Erythroblast (primary cell): ENCODE results near the gene RNASE4.
"Not testable (repeated sequence)": the region's sequence is repeated elsewhere in the genome, so short reads cannot be mapped to it uniquely, and the experiment has no call there.

Source experiments
- DNase-seq, 2 experiments: peaks; one replicate each; lab custom pipeline; 2025; lab: John Stamatoyannopoulos, UW
- GATA1 ChIP-seq: IDR thresholded peaks from 2 replicates; pipeline ENCODE4 v1.6.1; 2011; ENCODE audit warnings: low read depth, mild to moderate bottlenecking, control low read depth, low read length, moderate library complexity
- POLR2A ChIP-seq: IDR thresholded peaks from 2 replicates; pipeline ENCODE4 v1.6.1; 2011; ENCODE audit warnings: mild to moderate bottlenecking, low read length

The RNASE4 gene, protein sequence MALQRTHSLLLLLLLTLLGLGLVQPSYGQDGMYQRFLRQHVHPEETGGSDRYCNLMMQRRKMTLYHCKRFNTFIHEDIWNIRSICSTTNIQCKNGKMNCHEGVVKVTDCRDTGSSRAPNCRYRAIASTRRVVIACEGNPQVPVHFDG

DNA sequence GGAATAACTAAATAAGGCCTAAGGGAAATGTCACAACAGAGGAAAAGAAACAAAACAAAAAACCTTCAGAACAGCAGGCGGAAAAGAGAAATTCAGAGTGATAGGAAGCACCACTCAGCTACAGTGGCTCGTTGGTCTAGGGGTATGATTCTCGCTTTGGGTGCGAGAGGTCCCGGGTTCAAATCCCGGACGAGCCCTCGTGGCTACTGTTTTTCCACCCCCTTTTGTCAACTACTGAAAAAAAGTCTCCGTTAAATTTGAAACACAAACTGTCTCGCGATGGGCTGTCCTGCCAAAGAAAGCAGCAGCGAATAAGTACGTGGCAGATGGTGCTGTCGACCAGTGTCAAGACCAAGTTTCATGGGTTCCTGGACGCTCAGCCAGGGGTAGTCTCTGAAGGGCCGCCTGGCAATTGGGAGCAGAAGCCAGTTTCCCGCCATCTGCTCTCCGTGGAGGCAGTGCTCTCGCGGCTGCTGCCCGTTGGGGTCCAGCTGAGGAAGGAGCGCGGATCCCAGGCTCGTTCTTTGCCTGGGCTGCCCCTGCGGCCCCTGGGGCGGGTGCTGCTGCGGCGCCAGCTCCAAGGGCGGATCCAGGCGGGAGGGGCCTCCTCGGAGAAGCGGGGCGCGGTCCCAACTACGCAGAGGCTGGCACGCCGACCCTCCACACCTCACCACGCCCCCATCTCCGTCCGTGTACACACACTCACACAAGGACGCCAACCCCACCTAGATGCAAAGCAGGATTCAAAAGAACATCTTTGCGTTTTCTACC is at the start of gene RNASE4:
Gene RNASE4, plus strand, starts transcription at position 670 of the 771 bp plus-strand sequence. CDS start 14,812 bp downstream, outside the sequence.
- DNase-seq = peak; percentile 78 to 90
- TF ChIP-seq POLR2A (no peak), GATA1 (no peak)

DNA sequence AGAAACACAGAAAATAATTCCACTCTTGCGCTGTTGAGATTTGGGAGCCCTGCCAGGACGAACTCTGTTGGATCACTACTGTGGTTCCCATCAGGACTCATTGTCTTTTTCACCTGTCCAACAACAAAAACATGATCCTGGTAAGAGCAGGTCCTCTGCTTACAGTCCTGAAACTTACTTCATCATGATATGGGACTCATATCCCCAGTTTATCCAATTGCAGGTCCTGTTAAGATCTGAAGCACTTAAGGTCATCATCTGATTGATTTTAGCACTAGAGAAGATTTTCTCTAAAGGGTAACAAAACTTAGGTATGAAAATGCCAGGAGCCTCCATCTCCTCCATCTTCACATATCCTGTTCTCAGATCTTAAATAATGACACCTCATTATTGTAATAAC is 42.8 kb upstream of the RNASE4 start, which contains the start of gene OR6S1:
Gene OR6S1, minus strand, starts transcription at position 101 of the 400 bp plus-strand sequence. Its CDS starts 0 bp downstream, at position 101.
- no peak for DNase-seq
- TF ChIP-seq POLR2A (no peak), GATA1 (no peak)

DNA sequence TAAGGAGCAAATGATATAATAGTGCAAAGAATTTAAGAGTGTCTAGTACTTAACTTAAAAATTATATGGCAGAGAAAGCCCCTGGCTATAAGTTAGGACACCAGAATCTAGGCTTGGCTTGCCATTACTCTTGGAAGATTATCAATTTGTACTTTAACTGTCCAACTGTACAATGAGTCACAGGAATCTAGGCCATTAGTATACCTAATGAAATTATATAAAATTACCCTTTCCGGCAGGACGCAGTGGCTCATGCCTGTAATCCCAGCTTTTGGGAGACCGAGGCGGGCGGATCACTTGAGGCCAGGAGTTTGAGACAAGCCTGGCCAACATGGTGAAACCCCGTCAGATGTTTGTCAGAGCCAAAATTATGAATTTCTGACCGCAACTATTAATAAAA is 42.2 kb upstream of the RNASE4 start:
- TF ChIP-seq POLR2A (no peak), GATA1 (no peak)
- DNase-seq = no peak

- not testable (repeated sequence) for DNase-seq
Measured at GRCh38 chr14:20642755-20643154, 41.6 kb upstream of the RNASE4 start.

- TF ChIP-seq GATA1 (no peak), POLR2A (no peak)
- no peak for DNase-seq
Measured at GRCh38 chr14:20644520-20644919, 39.8 kb upstream of the RNASE4 start.

DNA sequence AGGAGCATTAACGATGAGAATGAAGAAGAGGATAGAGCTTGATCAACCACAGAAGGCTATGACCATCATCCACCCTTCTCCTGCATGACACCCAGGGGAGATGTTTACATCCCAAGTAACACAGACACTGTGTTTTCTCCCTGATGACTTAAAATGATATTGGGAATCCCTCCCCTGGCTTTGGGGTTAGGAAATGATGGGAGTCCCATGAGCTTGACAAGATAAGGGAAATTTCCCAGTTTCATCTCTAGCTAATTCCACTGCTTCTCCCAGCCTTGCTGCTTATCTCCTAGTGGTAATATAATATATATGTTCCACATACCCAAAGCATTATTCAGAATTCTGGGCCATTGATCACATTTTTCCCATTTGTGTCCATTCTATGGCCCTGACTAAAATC is 38.9 kb upstream of the RNASE4 start:
- DNase-seq = no peak
- TF ChIP-seq GATA1 (no peak), POLR2A (no peak)

- TF ChIP-seq POLR2A = no peak
- no peak for TF ChIP-seq GATA1
- peak; percentile 85 to 88 for DNase-seq
Measured at GRCh38 chr14:20652996-20653975, 31.1 kb upstream of the RNASE4 start.

- TF ChIP-seq GATA1 (no peak), POLR2A (no peak)
- DNase-seq = no peak
Measured at GRCh38 chr14:20655851-20656250, 28.5 kb upstream of the RNASE4 start.

- no peak for TF ChIP-seq POLR2A
- no peak for TF ChIP-seq GATA1
- no peak for DNase-seq
Measured at GRCh38 chr14:20656274-20656673, 28.1 kb upstream of the RNASE4 start.

DNA sequence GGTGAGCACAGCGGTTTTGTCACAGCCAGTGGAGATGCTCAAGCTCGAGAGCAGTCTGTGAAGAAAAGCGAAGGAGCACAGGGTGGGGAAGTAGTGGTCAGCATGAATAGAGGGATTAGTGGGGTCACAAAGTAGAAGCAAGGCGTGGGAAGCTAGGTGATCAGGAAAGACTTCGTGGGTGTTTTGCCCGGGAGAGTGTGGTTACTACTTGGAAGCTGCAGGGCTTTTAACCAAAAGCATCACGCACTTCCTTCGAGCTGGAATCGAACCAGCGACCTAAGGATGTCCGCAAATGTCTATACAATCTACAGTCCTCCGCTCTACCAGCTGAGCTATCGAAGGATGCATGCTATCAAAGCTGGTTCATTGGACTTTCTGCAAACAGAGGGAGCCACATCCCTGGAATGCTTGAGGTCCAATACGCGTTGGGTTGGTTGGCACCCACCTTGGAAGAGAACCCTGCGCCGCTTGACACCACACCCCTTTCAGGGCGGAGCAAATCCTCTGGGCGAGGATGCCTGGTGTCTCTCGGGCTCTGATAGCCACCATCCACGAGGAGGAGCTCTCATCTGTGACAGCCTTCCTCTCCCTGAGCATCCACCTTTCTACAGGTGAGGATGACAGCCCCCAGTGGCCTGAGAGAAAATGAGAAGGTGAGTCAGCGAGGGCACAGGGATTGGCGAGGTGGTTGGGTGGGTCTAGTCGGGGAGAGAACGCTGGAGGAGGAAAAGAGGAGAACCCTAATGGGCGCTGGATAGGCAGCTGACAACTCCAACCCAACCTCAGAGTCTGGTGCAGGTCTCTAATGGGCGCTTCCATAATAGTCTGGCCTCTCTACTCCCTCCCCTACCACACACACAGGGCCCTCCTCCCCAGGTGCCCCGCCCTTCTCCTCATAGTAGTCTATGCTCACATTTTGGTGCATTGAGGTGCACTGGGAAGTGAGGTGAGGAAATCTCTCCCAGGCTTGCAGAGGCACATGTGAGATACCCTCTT is 26.8 kb upstream of the RNASE4 start:
- no peak for TF ChIP-seq GATA1
- no peak for TF ChIP-seq POLR2A
- DNase-seq = peak; percentile 32 to 45

- TF ChIP-seq GATA1 = no peak
- no peak for TF ChIP-seq POLR2A
- no peak for DNase-seq
Measured at GRCh38 chr14:20658246-20658645, 26.1 kb upstream of the RNASE4 start.

DNA sequence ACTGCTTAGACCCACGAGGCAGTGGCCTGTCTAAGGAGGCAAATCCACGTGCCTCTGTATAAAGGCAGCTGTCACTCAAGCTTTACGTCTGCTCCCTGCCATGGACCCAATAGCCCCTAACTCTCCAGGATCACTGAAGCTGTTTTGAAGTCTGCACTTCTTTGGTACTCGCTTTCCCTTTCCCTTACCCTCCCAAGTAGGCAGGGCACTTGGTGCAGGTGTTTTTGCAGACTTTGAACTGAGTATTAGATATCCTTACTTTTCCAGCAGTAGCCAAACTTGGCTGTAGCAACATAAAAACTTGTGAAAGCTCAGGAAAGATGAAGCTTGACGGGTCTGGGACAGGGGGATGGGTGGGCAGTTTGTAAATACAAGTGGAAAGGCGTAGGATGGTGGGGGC is 25.0 kb upstream of the RNASE4 start:
- no peak for DNase-seq
- TF ChIP-seq GATA1 (no peak), POLR2A (no peak)
